DMS153 treated with DMSO at 0.1 percent for 48 hours (cell line): ENCODE measurements around the gene LRRC43.

Source experiments
- DNase-seq: peaks from one replicate; lab custom pipeline; 2025; ENCODE audit not compliant: unreplicated experiment; lab: John Stamatoyannopoulos, UW

LRRC43 gene

DNA sequence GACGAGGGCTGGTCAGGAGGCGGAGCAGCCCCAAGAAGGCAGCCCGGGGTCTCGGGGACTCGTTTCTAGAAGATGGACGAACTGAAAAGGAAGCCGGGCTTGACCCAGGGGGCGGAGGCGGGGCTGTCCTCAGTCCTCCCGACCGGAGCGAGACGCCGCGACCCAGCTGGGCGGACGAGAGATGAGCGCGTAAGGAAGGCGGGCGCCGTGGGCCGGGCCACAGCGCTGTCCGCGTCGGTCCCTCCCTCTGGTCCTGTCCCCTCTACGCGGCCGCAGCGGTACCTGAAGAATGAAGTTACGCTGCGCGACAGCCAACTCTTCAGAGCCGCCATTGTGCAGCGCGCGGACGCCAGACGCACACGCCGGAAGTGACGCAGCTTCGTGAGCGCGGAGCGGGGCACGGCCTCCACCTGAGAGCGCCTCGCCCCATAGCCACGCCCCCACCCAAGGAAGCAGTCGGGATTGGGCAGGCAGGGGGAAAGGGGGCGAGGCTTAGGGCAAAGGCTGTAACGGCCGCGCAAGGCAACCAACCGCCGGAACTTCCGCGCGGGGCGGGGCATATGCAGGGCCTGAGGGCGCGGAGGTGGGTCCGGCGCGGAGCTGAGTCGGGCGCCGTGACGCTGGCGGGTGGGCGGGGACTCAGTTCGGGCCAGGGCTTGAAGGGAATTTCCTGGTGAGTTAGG lies 42.9 kb downstream of the LRRC43 start, which contains the start of gene DIABLO:
DIABLO (minus strand) TSS at position 370 of the 683 bp plus-strand sequence; CDS start at position 332, 38 bp downstream.
- peak; percentile 98 for DNase-seq

DNA sequence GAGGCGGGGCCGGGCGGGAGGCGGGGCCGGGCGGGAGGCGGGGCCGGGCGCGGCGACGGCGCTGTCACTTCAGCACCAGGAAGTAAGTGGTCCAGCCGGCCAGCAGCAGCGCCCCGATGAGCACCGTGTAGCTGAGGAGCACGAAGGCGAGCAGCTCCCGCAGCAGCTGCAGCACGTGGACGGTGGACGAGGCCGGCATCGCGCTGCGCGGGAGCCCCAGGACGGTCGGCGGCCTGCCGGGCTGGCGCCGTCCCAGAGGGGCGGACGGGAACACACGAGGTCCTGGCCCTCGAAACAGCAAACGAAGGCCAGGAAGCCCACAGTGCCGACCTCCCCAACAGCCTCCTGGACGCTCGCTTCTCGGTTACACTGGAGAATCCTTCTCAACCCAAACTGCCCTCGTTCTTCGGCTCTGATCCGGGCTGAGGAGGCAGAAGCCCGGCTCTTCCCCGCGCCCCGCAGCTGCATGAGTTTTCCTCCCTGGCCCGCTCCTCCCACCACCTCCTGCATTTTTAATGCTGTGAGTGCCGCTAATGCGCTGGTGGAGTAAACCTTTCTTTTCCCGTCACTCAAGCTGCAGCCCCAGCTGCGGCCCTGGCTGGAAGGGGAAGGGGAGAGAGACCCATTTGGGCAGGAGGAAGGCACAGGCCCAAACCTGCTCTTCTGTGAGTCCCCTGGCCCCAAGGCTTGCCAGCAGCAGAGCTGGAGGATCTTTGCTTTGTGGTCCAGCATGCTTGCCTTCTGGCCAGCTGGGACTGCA lies 43.6 kb downstream of the LRRC43 start:
- DNase-seq: no peak

DNA sequence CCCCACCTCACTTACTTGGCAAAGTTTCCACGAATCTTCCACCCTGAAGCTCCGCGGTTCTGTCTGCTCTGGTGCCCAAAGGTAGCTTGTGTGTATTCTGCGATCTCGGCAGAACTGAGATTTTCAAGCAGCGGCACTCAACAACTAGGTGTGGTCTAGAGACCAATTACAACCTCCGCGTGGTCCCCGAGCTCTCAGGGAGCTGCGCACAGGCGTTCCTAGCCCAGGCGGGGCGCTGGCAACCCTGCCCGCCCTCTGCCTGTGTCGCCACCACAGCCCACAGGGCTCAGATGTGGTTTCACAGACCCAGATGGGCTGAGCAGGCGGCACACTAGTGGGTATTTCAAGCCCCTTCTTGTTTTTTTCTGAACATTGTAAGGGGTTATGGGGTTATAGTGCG lies 44.4 kb downstream of the LRRC43 start:
- peak; percentile 29 for DNase-seq

DNA sequence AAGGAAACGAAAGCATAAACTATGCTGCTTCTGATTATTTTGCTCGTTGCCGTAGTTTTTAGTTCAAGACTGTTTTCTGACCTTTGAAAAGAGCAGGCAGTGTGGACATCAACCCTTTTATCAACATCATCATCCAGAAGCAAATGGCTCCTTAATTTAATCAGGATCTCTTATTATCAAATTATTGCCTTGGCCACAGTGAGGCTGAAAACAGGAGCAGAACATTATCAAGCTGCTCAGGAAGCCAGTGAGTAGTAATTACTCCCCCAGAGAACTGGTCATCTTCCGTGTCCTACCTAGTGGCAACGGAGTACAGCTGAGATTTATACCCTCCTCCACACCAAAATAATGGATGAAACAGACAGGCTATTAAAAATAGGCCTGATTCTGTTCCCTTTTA lies 45.2 kb downstream of the LRRC43 start:
- no peak for DNase-seq

DNA sequence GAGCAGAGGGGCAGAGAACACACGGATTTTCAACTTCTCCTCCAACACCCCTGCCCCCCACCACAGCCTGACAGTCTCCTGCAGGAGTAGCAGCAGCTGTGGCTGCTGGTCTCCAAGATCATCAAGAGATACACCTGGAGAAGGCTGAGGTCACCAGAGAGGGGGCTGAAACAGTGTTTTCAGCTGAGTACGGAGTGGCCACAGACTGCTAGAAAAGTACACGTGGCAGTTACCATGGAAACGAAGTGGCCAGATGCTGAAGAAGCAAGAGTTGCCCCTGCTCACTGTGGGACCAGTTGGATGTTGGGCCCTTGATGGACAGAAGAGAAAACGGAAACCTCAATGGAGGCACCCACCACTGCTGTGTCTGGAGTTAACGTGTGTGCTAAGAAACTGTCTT lies 47.9 kb downstream of the LRRC43 start:
- DNase-seq: no peak

DNA sequence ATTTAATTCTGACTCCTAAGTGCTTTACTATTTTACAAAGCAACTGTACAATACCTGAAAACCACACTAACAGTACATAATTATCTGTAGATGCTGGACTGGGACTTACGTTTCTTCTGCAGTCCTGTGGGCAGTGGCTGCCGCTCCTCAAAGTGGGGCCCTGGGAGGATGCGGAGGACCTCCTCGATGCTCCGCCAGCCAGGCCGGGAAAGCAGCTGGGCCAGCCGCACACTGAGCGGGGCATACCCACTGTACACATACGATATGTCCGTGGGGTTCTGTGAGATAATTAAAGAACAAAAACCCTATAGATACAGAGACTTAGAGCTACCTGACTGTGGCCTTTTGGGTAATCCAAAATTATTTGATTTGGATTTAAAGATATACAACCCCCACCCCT lies 49.8 kb downstream of the LRRC43 start:
- DNase-seq: no peak

DNA sequence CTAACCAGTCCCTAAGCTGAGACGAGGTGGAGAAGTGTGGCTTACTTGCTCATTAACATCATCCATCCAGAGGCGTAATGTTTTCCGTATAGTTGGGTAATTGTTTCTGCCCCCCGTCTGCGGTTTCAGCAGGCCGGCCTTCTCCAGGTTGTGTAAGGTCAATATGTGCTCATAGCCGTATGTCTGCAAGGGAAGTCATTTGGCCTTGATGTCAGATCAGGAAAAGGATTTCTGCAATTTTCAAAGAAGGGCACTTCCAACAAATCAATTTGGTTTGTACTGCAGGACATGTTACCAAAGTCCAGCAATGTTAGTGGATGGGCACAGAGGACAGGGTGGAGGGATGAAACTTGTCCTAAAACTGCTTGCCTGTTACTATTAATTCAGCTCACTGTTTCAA lies 52.8 kb downstream of the LRRC43 start:
- no peak for DNase-seq

DNA sequence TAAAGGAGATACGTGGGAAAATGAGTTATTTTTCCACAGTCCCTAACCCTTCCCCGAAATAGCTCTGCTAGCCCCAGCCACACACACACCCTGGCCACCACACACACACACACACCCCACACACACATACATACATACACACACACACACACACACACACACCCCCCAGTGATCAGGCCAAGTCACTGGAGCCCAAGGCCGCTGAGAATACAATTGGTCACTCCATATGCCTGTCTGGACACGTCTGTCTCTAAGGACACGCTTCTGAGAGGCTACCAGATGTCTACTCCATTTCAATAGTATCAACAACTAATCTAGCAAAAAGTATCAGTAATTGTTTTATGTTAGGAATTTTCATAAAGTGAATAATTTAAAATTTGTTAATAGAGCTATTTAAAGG lies 55.9 kb downstream of the LRRC43 start:
- no peak for DNase-seq

DNA sequence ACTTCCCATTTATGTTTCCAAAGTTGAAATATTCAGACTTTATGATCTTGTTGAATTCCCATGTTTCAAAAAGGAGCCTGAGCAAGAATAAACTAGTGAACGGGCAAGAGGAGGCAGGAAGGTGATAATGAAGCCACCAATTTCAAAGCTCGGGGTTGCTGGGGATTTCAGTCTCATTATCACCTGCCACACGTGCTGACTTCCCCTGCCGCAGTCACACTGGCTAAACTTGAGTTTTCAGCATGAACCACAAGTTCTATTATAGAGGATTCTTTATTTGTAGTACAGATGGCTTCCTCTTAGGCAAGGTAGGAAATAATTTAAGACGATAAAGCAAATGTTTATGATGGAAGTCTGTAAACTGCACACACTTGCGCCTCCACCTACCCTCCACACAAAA lies 61.0 kb downstream of the LRRC43 start:
- DNase-seq: no peak

DNA sequence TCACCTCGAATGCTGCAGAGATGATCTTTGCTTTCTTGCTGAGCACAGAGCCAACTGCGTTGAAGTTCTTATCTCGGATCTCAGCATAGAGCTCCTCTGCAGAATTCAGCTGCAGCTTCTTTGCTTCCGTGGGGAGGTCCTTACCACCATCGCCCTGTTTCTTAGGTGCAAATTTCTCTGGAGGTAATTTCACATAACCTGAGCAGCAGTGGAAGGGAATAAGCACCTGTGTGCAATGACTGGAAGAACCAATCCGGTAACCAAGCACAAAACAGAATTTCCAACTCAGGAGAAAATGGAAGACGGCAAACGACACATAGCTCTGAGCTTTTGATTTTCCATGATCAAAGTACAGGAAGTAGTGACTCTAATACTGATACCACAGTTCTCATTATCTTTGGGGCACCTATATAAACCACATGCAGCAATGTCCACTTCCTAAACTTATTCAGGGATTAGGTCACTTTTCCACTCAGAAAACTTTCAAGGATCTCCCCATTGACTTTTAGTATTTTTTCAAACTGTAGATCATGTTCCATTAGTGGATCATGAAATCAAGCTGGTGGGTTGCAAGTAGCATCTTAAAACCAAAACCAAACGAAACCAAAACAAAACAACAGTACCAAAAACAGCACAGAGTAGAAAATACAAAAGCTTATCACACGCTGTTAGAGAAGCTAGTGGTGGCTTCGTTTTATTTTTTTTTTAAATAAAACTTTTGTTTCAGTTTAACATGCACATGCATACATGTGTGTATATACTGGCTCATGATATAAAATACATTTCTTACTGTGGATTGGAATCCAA lies 61.8 kb downstream of the LRRC43 start:
- DNase-seq: no peak

DNA sequence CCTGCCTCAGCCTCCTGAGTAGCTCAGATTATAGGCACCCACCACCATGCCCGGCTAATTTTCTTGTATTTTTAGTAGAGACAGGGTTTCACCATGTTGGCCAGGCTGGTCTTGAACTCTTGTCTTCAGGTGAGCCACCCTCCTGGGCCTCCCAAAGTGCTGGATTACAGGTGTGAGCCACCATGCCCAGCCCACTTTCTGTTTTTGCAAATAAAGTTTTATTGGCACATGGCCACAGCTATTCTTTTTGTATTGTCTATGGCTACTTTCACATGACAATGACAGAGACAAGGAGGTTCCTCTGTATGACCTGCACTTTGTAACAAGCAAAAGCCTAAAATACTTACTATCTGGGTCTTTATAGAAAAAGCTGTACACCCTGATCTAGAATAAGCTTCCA lies 62.6 kb downstream of the LRRC43 start:
- DNase-seq: no peak

DNA sequence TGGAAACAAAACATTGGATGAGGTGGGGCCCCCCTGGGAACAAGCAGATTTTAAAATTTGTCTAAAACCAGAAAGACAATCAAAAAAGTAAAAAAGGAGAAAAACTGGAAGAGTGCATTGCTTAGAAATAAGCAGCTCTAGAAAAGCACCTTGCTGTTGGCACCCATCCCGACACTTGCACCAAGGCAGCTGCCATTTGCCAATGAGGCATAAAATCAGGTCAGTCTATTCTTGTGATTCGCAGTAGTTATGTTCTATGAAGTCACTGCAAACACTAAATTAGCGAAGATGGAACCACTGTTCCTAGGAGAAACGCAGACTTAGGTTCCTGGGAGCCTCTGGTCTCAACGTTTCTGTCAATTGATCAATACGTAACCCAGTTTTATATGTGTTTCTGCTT lies 67.1 kb downstream of the LRRC43 start:
- DNase-seq: no peak

DNA sequence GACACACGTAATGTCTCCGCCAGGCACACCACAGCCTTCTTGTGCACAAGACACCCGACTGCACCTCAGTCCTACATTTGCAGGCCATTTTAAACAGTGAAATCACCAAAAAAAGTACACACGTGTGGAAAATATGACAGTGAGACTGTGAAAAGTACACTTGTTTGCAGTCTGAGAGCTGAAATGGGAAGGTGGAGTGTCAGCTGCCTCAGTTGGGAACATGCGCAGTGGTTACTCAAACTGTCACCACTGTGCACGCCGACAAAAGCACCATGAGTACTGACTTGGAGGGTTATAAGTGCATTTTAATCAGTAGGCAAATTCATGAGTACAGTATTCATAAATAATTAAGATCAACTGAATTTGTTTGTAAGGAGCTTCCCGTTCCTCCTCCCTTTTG lies 67.6 kb downstream of the LRRC43 start:
- no peak for DNase-seq
